Heart right ventricle (tissue), 16 donors: ENCODE results near the gene RMDN3. TPM values are rescaled to one million over a fixed set of nuclear protein-coding genes. Genes with fewer than 3 reads are reported as not detected.

Experiments used
- ATAC-seq, 8 donors: fragments of 200-7000 bp; cut with Tn5 transposase; one replicate each; pipeline ENCODE4 v1.9.1; 2020; ENCODE audit warnings: mild to moderate bottlenecking in 8 of 8, moderate library complexity in 8 of 8, moderate number of reproducible peaks in 1 of 8
- DNase-seq, 2 donors: peaks; one replicate each; pipeline ENCODE4 v3.0.0-alpha.2; 2020
- H3K27ac ChIP-seq, 10 donors: fragments of 200-600 bp; sonication (generic) in 2 of 10; one replicate each; pipeline versions ENCODE4 v1.5.0 to v1.8.0; 2020 to 2022; ENCODE audit warnings: mild to moderate bottlenecking in 3 of 10
- H3K27me3 ChIP-seq, 7 donors: fragments of 200-600 bp; one replicate each; pipeline ENCODE4 v1.8.0; 2021 to 2022; ENCODE audit warnings: mild to moderate bottlenecking in 2 of 7
- H3K36me3 ChIP-seq, 9 donors: fragments of 200-600 bp; sonication (generic) in 1 of 9; one replicate each; pipeline versions ENCODE4 v1.5.0 to v1.8.0; 2020 to 2022; ENCODE audit warnings: mild to moderate bottlenecking in 2 of 9
- H3K4me1 ChIP-seq, 9 donors: fragments of 200-600 bp; sonication (generic) in 1 of 9; one replicate each; pipeline versions ENCODE4 v1.5.0 to v1.8.0; 2020 to 2022; ENCODE audit warnings: mild to moderate bottlenecking in 4 of 9
- H3K4me3 ChIP-seq, 10 donors: fragments of 200-600 bp; sonication (generic) in 2 of 10; one replicate each; pipeline versions ENCODE4 v1.5.0 to v1.8.0; 2020 to 2022; ENCODE audit warnings: mild to moderate bottlenecking in 7 of 10, moderate library complexity in 2 of 10
- H3K9me3 ChIP-seq, 11 donors: fragments of 200-600 bp in 10 of 11; sonication (generic) in 2 of 11; one replicate each; pipeline versions ENCODE4 v1.5.0 to v1.8.0; 2013 to 2022; ENCODE audit warnings: mild to moderate bottlenecking in 2 of 11, control low read depth in 1 of 11, moderate library complexity in 1 of 11
- WGBS, 2 donors: extraction: QIAGEN DNeasy Blood & Tissue Kit; methylation state at CpG; one replicate each; pipeline ENCODE4 v1.1.7; 2013; ENCODE audit warnings: inconsistent platforms in 1 of 2; 5-methylcytosine and 5-hydroxymethylcytosine counted together
- intact Hi-C, 10 donors: fragments of 100-400 bp; cut with DNase I; formaldehyde crosslinking; loops; one replicate each; pipeline versions ENCODE4 v1.11.1 to v1.14.2; 2022
- long read RNA-seq, 3 donors: library from polyadenylated mRNA; unstranded; transcript quantifications; one replicate each; pipeline ENCODE4 v2.0.0, GENCODE V29; 2020 to 2021
- polyA plus RNA-seq, 2 donors: library from polyadenylated mRNA; stranded (reverse); fragments of 200-250 nt; gene quantifications; one replicate each; pipeline ENCODE4 v1.2.3, GENCODE V29; 2013
- total RNA-seq, 10 donors: library from RNA; stranded (reverse); fragmentation: NEBNext Ultra II Directional in 3 of 10; extraction: Animal tissue kit (Norgen Biotek cat#: 25700) in 3 of 10; gene quantifications; one replicate each; pipeline versions ENCODE4 v1.2.1 to v1.2.4, GENCODE V29; 2021 to 2023
- TF ChIP-seq, protein P1 (sequence below), 9 donors: fragments of 200-600 bp; sonication (generic) in 2 of 9; IDR thresholded peaks; one replicate each; pipeline versions ENCODE4 v1.5.0 to v1.8.0; 2021 to 2022; ENCODE audit warnings: antibody characterized with exemption in 9 of 9, mild to moderate bottlenecking in 5 of 9, moderate library complexity in 1 of 9
- donor health status: Arrhythmogenic right ventricular cardiomyopathy.
- donor health status: ischemic (EF 13 %, LVEDD 7.1; RV severe dilation, severe dysfunction).
- donor health status: healthy with polysubstance abuse.
- donor health status: DM: no; HTN: yes; CAD: no.
- donor health status: DM: no; HTN: no; CAD: no.
- donor health status: ischemic (EF 25% LVEDD 6.9; RV normal size, moderate dysfunction).
- donor health status: ischemic (EF 25% LVEDD 5.7; RV mildly dilated, moderate dysfunction).
- donor health status: healthy.
- donor health status: DM: yes; HTN: yes; CAD: no.
- donor health status: Ischemic cardiomyopathy.
- donor health status: ischemic (EF 35%, LVEDD 5.7; RV mildly dilated, moderate dysfunction).
- donor health status: nonischemic (EF 11% LVEDD 7.7; RV severe dilation, severe dysfunction).
- donor health status: DM: yes; HTN: yes; CAD: no.
- donor health status: PGD.
- donor health status: ischemic (EF 29% LVEDD 5.4; RV normal size, mild dysfunction).
- donor health status: nonischemic (EF 23%, LVEDD 6.1; RV moderate dilation, normal function).

Gene RMDN3, protein sequence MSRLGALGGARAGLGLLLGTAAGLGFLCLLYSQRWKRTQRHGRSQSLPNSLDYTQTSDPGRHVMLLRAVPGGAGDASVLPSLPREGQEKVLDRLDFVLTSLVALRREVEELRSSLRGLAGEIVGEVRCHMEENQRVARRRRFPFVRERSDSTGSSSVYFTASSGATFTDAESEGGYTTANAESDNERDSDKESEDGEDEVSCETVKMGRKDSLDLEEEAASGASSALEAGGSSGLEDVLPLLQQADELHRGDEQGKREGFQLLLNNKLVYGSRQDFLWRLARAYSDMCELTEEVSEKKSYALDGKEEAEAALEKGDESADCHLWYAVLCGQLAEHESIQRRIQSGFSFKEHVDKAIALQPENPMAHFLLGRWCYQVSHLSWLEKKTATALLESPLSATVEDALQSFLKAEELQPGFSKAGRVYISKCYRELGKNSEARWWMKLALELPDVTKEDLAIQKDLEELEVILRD
- total RNA-seq = 10 to 100 TPM; 12.2 to 20.9 (median 17.6) TPM
- 10 to 100 TPM; 16.2 to 21.7 TPM for polyA plus RNA-seq
- long read RNA-seq, donor 1, transcript RMDN3-202 (13 exons, 2,251 nt) = major isoform, 23 of 41 reads
- long read RNA-seq, donor 1, partial matches to known transcripts = 2 of 41 reads
- long read RNA-seq, donor 1, other reads (novel, unspliced or antisense) = 13 of 41 reads
- long read RNA-seq, donor 2, transcript RMDN3-202 (13 exons, 2,251 nt) = major isoform, 25 of 42 reads
- long read RNA-seq, donor 2, partial matches to known transcripts = 3 of 42 reads
- long read RNA-seq, donor 2, other reads (novel, unspliced or antisense) = 12 of 42 reads
- long read RNA-seq, donor 3, transcript RMDN3-202 (13 exons, 2,251 nt) = major isoform, 53 of 82 reads
- long read RNA-seq, donor 3, partial matches to known transcripts = 3 of 82 reads
- long read RNA-seq, donor 3, other reads (novel, unspliced or antisense) = 23 of 82 reads

DNA sequence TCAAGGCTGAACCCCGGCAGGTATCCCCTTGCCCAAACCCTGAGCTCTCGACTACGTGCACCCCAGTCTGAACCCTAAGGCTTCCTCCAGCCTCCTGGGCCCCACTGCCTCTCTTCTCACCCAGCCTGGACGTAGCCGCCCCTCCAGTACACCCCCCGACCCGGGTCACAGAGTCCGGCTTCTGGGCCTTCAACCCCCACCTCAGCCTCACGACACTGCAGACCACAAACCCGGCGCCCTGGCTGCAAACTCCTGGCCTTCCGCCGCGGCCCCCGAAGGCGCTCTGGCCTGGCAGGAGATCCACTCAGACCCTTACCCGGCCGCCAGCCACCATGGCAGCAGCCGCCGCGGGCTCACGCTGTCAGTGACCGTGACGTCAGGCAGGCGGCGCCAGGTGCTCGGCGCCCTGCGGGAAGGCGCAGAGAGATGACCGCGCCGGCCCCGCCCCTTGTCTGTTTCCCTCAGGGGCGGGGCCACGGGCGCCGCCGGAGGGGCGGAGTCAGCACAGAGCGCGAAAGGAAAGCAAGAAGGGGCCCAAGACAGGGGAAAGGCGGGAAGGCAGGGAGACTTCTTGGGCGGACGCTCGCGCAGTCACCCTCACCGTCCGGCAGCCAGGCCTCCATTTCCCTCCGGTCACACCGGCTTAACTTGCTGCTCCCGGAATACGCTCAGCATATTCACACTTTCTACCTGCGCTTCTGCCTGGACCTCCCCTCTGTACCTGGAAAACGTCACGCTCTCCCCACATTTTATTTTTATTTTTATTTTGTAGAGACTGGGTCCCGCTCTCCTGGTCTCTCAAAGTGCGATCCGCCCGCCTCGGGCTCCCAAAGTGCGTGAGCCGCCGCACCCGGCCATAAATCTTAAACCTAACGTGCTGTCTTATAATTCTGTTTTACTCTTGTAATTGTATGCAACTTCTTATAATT, at the start of gene RMDN3:
Gene RMDN3, minus strand, starts transcription at position 372 of the 929 bp plus-strand sequence. CDS start 471 bp downstream, outside the sequence.
- peak; percentile 90 to 94 for DNase-seq
- ATAC-seq = peak; percentile 98 to 100 (median 98)
- Histone ChIP-seq H3K4me1 (peaks cover 0 to 27% (median 17%) of the 10 kb centered on the region in 9 donors), H3K4me3 (peak within 1 kb of the TSS; percentile 74 to 96 (median 90)), H3K27me3 (no peaks in the 10 kb centered on the region), H3K9me3 (no peaks in the 10 kb centered on the region), H3K36me3 (peaks cover 0 to 30% (median 11%) of the 10 kb centered on the region in 9 donors), H3K27ac (peak within 1 kb of the TSS in 9 of 10 donors; percentile 75 to 89 (median 82))
- intact Hi-C loops = loop anchor here in 3 of 10 donors (1.0 to 10.0 kb wide), 4 partner anchors 52 to 140 kb away; partner anchors contain the start of genes DNAJC17 (in 1 of the 3), RAD51 (in 1 of the 3), VPS18 (in 1 of the 3) and ZFYVE19 (in 1 of the 3)
- 1 to 2% methylated on average over 63 to 66 of the region's 66 CpGs for WGBS, 2 donors
- TF ChIP-seq, protein P1, sequence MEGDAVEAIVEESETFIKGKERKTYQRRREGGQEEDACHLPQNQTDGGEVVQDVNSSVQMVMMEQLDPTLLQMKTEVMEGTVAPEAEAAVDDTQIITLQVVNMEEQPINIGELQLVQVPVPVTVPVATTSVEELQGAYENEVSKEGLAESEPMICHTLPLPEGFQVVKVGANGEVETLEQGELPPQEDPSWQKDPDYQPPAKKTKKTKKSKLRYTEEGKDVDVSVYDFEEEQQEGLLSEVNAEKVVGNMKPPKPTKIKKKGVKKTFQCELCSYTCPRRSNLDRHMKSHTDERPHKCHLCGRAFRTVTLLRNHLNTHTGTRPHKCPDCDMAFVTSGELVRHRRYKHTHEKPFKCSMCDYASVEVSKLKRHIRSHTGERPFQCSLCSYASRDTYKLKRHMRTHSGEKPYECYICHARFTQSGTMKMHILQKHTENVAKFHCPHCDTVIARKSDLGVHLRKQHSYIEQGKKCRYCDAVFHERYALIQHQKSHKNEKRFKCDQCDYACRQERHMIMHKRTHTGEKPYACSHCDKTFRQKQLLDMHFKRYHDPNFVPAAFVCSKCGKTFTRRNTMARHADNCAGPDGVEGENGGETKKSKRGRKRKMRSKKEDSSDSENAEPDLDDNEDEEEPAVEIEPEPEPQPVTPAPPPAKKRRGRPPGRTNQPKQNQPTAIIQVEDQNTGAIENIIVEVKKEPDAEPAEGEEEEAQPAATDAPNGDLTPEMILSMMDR (IDR thresholded peaks at IDR 0.05) = peak in 3 of 9 donors; percentile 19 to 37 (median 21)

DNA sequence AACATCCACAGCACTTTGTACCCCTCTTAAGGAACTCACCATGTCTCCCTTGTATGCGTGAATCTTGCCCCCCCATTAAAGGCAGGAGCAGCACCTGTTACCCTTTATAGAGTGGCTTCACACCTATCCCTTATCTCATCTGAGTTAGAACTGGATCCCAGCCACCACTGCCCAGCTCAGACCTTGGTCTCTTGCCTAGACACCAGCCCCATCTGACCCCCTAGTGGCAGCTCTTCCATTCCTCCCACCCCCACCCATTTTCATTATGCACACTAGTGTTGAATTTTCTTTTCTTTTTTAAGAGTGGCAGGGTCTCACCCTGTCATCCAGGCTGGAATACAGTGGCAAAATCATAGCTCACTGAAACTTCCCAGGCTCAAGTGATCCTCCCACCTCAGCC, 48.6 kb upstream of the RMDN3 start:
- DNase-seq (no peak), ATAC-seq (no peak)
- H3K27ac ChIP-seq = no peak overlapping the region
- intact Hi-C loops = loop anchor here in 1 of 10 donors (10.0 kb wide), 1 partner anchor 91 kb away; the partner anchor contains the start of gene VPS18
- H3K36me3 ChIP-seq = peaks cover 0 to 28% (median 0%) of the 10 kb centered on the region in 9 donors
- peaks cover 3 to 52% (median 24%) of the 10 kb centered on the region in 9 donors for H3K4me1 ChIP-seq
- TF ChIP-seq, protein P1 (IDR thresholded peaks at IDR 0.05) = no peak
- no peaks in the 10 kb centered on the region for H3K27me3 ChIP-seq
- no peak overlapping the region for H3K4me3 ChIP-seq
- 67 to 70% methylated on average over 1 of the region's 1 CpG for WGBS, 2 donors
- no peaks in the 10 kb centered on the region for H3K9me3 ChIP-seq

DNA sequence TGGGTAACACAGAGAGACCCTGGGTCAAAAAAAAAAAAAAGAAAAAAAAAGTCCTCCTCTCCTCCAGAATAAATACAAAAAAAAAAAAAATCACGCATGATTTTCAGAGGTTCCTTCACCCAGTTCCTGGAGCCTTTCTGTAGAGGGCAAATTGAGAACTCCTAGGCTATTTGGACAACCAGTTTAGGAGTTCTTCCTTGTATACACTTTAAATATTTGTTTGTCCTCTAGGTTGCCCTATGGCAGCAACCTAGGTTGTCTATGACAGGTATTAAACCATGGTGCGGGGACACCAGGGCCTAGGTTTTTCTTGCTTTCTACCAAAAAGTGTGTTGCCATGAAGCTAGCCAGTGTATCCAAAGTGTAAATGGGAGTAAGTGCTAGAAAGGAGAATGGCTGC, 48.0 kb upstream of the RMDN3 start:
- Histone ChIP-seq H3K27ac (no peak overlapping the region), H3K9me3 (no peaks in the 10 kb centered on the region), H3K4me1 (peaks cover 3 to 46% (median 18%) of the 10 kb centered on the region in 9 donors), H3K4me3 (no peak overlapping the region), H3K27me3 (no peaks in the 10 kb centered on the region), H3K36me3 (peaks cover 0 to 33% (median 0%) of the 10 kb centered on the region in 9 donors)
- TF ChIP-seq, protein P1 (IDR thresholded peaks at IDR 0.05) = no peak
- DNase-seq = no peak
- WGBS, 2 donors = 98 to 100% methylated on average over 2 of the region's 2 CpGs
- intact Hi-C loops = loop anchor here in 1 of 10 donors (10.0 kb wide), 1 partner anchor 92 kb away; the partner anchor contains the start of gene VPS18
- no peak for ATAC-seq
